ENCODE measurements around the gene CDH23. TPM values are rescaled to one million over a fixed set of nuclear protein-coding genes. Genes with fewer than 3 reads are reported as not detected.
A peak's percentile ranks its signal among the peaks of the same experiment; 100 is the strongest.

CDH23 gene
- total and polyA plus RNA-seq, 2 of the 8 experiments (the other 6 are each of a cell fraction or from before 2014, with no cell fraction given), result 1.9 to 4.9 TPM

GRCh38 chr10:71479831-71480230 lies 83.1 kb downstream of the CDH23 start:
- Histone ChIP-seq H4K8ac (ENCODE audit: extremely low read depth, insufficient read depth, low read length) (no peak overlapping the region), H3K56ac (replicated peaks; ENCODE audit: insufficient read length, low read depth, low read length) (no peak overlapping the region), H2BK120ac (replicated peaks; ENCODE audit: low read depth, low read length) (no peak overlapping the region), H3K27ac (ENCODE audit: low read depth, low read length) (no peak overlapping the region), H4K91ac (replicated peaks; ENCODE audit: insufficient read length, low read length) (no peak overlapping the region), H3K27me3 (replicated peaks in 1 of 4; ENCODE audit: control insufficient read depth in 3 of 4, extremely low read depth in 1 of 4, insufficient read depth in 3 of 4, low read length in 3 of 4) (no peaks in the 10 kb centered on the region), H3K4me2 (ENCODE audit: insufficient read depth in 1 of 2, low read depth in 2 of 2, low read length in 2 of 2) (no peak overlapping the region), H3K36me3 (ENCODE audit: control insufficient read depth in 2 of 4, insufficient read depth in 4 of 4, low read length in 3 of 4) (no peaks in the 10 kb centered on the region), H3K14ac (ENCODE audit: insufficient read length) (no peak overlapping the region), H2BK5ac (ENCODE audit: low read depth, low read length) (no peak overlapping the region; the same call in 1 of the 2 replicates), H3K4ac (replicated peaks; ENCODE audit: insufficient read length, low read depth, low read length) (no peak overlapping the region), H3K9ac (replicated peaks in 1 of 4; ENCODE audit: extremely low read depth in 1 of 4, low read depth in 3 of 4, low read length in 3 of 4) (no peak overlapping the region), H4K20me1 (replicated peaks in 1 of 2; ENCODE audit: control insufficient read depth in 1 of 2, insufficient read depth in 2 of 2, low read length in 2 of 2) (no peaks in the 10 kb centered on the region), H3K79me1 (ENCODE audit: low read depth, low read length) (no peaks in the 10 kb centered on the region), H2AFZ (ENCODE audit: low read length) (no peak overlapping the region), H3K9me3 (ENCODE audit: insufficient read depth in 2 of 2, low read depth in 1 of 2, low read length in 1 of 2) (no peaks in the 10 kb centered on the region), H3K4me1 (replicated peaks in 1 of 4; ENCODE audit: control insufficient read depth in 3 of 4, insufficient read depth in 4 of 4, low read length in 3 of 4) (peaks cover 0 to 14% (median 7%) of the 10 kb centered on the region in 4 experiments; a peak in 6 of 7 replicates), H3K4me3 (ENCODE audit: extremely low read depth in 1 of 4, insufficient read depth in 2 of 4, low read depth in 3 of 4, low read length in 4 of 4) (no peak overlapping the region), H3K23me2 (ENCODE audit: low read depth, low read length) (no peaks in the 10 kb centered on the region; the same call in 1 of the 2 replicates), H4K5ac (ENCODE audit: insufficient read length, low read depth, low read length) (no peak overlapping the region), H2BK20ac (ENCODE audit: low read length) (no peak overlapping the region), H2BK15ac (ENCODE audit: low read length) (no peak overlapping the region), H2BK12ac (ENCODE audit: low read depth, low read length) (peak overlapping the region; percentile 19; the same call in 1 of the 2 replicates), H3K18ac (ENCODE audit: extremely low read depth, low read length) (no peak overlapping the region), H3K79me2 (ENCODE audit: control insufficient read depth in 1 of 2, insufficient read depth in 2 of 2, low read length in 2 of 2) (no peaks in the 10 kb centered on the region), H3K23ac (ENCODE audit: insufficient read length) (no peak overlapping the region), H2AK5ac (ENCODE audit: low read depth, low read length) (no peak overlapping the region)
- TF ChIP-seq ZNF274 (IDR thresholded peaks at IDR 0.05; ENCODE audit: borderline replicate concordance, extremely low read depth, low read length) (no peak), SP1 (IDR thresholded peaks at IDR 0.05; ENCODE audit: low read depth, low read length) (no peak), EGR1 (IDR thresholded peaks at IDR 0.05; ENCODE audit: borderline replicate concordance, low read depth, low read length) (no peak), ATF2 (IDR thresholded peaks at IDR 0.05; ENCODE audit: low read length) (no peak)
- POLR2A ChIA-PET (ENCODE audit: partially characterized antibody), result interaction anchor here (0.5 kb wide), 1 partner anchor 185 kb away, joined by 3 read pairs; no protein-coding TSS in a partner anchor
- FAIRE-seq, result no peak
- 78% methylated on average over 5 of the region's 5 CpGs; no CpG with 5 or more reads in 1 of the 2 experiments for WGBS, 2 experiments (ENCODE audit: extremely low coverage in 1 of 2, insufficient coverage in 1 of 2, insufficient read length in 1 of 2, insufficient replicate concordance in 2 of 2, low coverage in 1 of 2, low lambda C conversion rate in 2 of 2, missing lambda C conversion rate in 1 of 2)
- CTCF ChIA-PET (ENCODE audit: partially characterized antibody), result interaction anchor here (1.5 to 2.6 kb wide), 2 partner anchors 90 to 161 kb away, joined by 4 to 10 read pairs; no protein-coding TSS in a partner anchor
- DNase-seq (ENCODE audit: low read depth in 1 of 2, low spot score in 2 of 2), result no peak
